Choroid plexus epithelial cell (primary cell): ENCODE data around the gene CELF2.

Source experiments
- DNase-seq: peaks from one replicate; pipeline ENCODE4 v3.0.0-alpha.2; 2010; ENCODE audit warnings: low read depth
- H3K4me3 ChIP-seq: 2 replicates; pipeline ENCODE4 v1.5.1; 2011; ENCODE audit warnings: low read depth, mild to moderate bottlenecking, control low read depth, low read length, moderate library complexity
- CTCF ChIP-seq: conservative IDR thresholded peaks from 2 replicates; pipeline ENCODE4 v1.5.1; 2011; ENCODE audit warnings: low read depth, mild to moderate bottlenecking, control low read depth, inconsistent platforms, low read length, moderate library complexity

Gene CELF2

GRCh38 chr10:11303361-11304170, 285.9 kb downstream of the CELF2 start:
- no peak overlapping the region for H3K4me3 ChIP-seq
- no peak for TF ChIP-seq CTCF
- no peak for DNase-seq

GRCh38 chr10:11304906-11305585, 287.4 kb downstream of the CELF2 start:
- no peak overlapping the region for H3K4me3 ChIP-seq
- no peak for DNase-seq
- no peak for TF ChIP-seq CTCF

- TF ChIP-seq CTCF = no peak
- DNase-seq = no peak
- H3K4me3 ChIP-seq = no peak overlapping the region
Measured at GRCh38 chr10:11305825-11306593, 288.3 kb downstream of the CELF2 start.

- no peak for DNase-seq
- TF ChIP-seq CTCF = no peak
- H3K4me3 ChIP-seq = no peak overlapping the region
Measured at GRCh38 chr10:11307004-11307403, 289.3 kb downstream of the CELF2 start.

- DNase-seq = no peak
- H3K4me3 ChIP-seq = no peak overlapping the region
- TF ChIP-seq CTCF = no peak
Measured at GRCh38 chr10:11307937-11308336, 290.3 kb downstream of the CELF2 start.

- no peak for TF ChIP-seq CTCF
- DNase-seq = no peak
- H3K4me3 ChIP-seq = no peak overlapping the region
Measured at GRCh38 chr10:11311027-11311426, 293.4 kb downstream of the CELF2 start.
